ENCODE results near the gene HNRNPLL.

HNRNPLL gene

GRCh38 chr2:38526195-38526594 lies 76.5 kb downstream of the HNRNPLL start:
- DNase-seq: no peak

GRCh38 chr2:38524580-38524979 lies 78.1 kb downstream of the HNRNPLL start:
- DNase-seq: no peak

- DNase-seq: no peak
Measured at GRCh38 chr2:38523728-38524437, 78.8 kb downstream of the HNRNPLL start.

- no peak for DNase-seq
Measured at GRCh38 chr2:38522754-38523349, 79.9 kb downstream of the HNRNPLL start.

- no peak for DNase-seq
Measured at GRCh38 chr2:38521835-38522234, 80.9 kb downstream of the HNRNPLL start.

- DNase-seq: no peak
Measured at GRCh38 chr2:38517284-38517683, 85.4 kb downstream of the HNRNPLL start.

GRCh38 chr2:38516526-38516925 lies 86.2 kb downstream of the HNRNPLL start:
- no peak for DNase-seq

GRCh38 chr2:38516122-38516521 lies 86.6 kb downstream of the HNRNPLL start:
- no peak for DNase-seq

- DNase-seq: no peak
Measured at GRCh38 chr2:38515155-38516074, 87.3 kb downstream of the HNRNPLL start.

GRCh38 chr2:38514603-38515154 lies 88.0 kb downstream of the HNRNPLL start:
- DNase-seq: no peak

- no peak for DNase-seq
Measured at GRCh38 chr2:38512211-38512610, 90.5 kb downstream of the HNRNPLL start.

Measured in CD4-positive, alpha-beta T cell treated with Interferon alpha-2 for 1 hour (primary cell).